ENCODE measurements around the gene DDI1. TPM values are rescaled to one million over a fixed set of nuclear protein-coding genes. Genes with fewer than 3 reads are reported as not detected.
A peak's percentile ranks its signal among the peaks of the same experiment; 100 is the strongest.

Gene DDI1
- total and polyA plus RNA-seq, 12 donors = 0.08 TPM; not detected in 11

- Histone ChIP-seq H3K4me3 (no peak overlapping the region), H3K27ac (no peak overlapping the region), H3K4me1 (replicated peaks in 1 of 2) (peaks cover 6 to 10% of the 10 kb centered on the region in 2 donors), H3K36me3 (replicated peaks in 1 of 2) (no peaks in the 10 kb centered on the region), H3K27me3 (no peaks in the 10 kb centered on the region), H3K9me3 (replicated peaks in 1 of 3) (no peaks in the 10 kb centered on the region)
- WGBS, 4 donors = 73 to 87% (median 81%) methylated on average over 2 of the region's 2 CpGs
- no peak for TF ChIP-seq CTCF (IDR thresholded peaks at IDR 0.05)
- intact Hi-C loops (cut with DNase I) = no loop called here
- DNase-seq = no peak
These were observed 40.0 kb downstream of the DDI1 start for GRCh38 chr11:104076455-104076854.

GRCh38 chr11:104078245-104078644 is 41.8 kb downstream of the DDI1 start:
- no peak for TF ChIP-seq POLR2A (IDR thresholded peaks at IDR 0.05)
- TF ChIP-seq CTCF (IDR thresholded peaks at IDR 0.05) = no peak
- 64 to 73% (median 70%) methylated on average over 4 of the region's 4 CpGs for WGBS, 4 donors
- intact Hi-C loops (cut with DNase I) = no loop called here
- Histone ChIP-seq H3K4me3 (no peak overlapping the region), H3K36me3 (replicated peaks in 1 of 2) (no peaks in the 10 kb centered on the region), H3K27me3 (no peaks in the 10 kb centered on the region), H3K4me1 (replicated peaks in 1 of 2) (peaks cover 6 to 10% of the 10 kb centered on the region in 2 donors), H3K27ac (no peak overlapping the region), H3K9me3 (replicated peaks in 1 of 3) (no peaks in the 10 kb centered on the region)
- no peak for DNase-seq

GRCh38 chr11:104078995-104079394 is 42.6 kb downstream of the DDI1 start:
- Histone ChIP-seq H3K36me3 (replicated peaks in 1 of 2) (no peaks in the 10 kb centered on the region), H3K27me3 (no peaks in the 10 kb centered on the region), H3K27ac (no peak overlapping the region), H3K9me3 (replicated peaks in 1 of 3) (no peaks in the 10 kb centered on the region), H3K4me3 (no peak overlapping the region), H3K4me1 (replicated peaks in 1 of 2) (peaks cover 6% of the 10 kb centered on the region in 2 donors)
- TF ChIP-seq CTCF (IDR thresholded peaks at IDR 0.05) (no peak), POLR2A (IDR thresholded peaks at IDR 0.05) (no peak)
- intact Hi-C loops (cut with DNase I) = no loop called here
- no peak for DNase-seq

- WGBS, 4 donors = 61 to 82% (median 74%) methylated on average over 5 of the region's 5 CpGs
- DNase-seq = no peak
- Histone ChIP-seq H3K9me3 (replicated peaks in 1 of 3) (no peaks in the 10 kb centered on the region), H3K4me1 (replicated peaks in 1 of 2) (peaks cover 0 to 17% of the 10 kb centered on the region in 2 donors), H3K36me3 (replicated peaks in 1 of 2) (no peaks in the 10 kb centered on the region), H3K27ac (peak overlapping the region in 1 of 5 donors; percentile 16), H3K27me3 (no peaks in the 10 kb centered on the region), H3K4me3 (no peak overlapping the region)
- no peak for TF ChIP-seq CTCF (IDR thresholded peaks at IDR 0.05)
- no peak for TF ChIP-seq POLR2A (IDR thresholded peaks at IDR 0.05)
- intact Hi-C loops (cut with DNase I) = no loop called here
These were observed 50.2 kb downstream of the DDI1 start for GRCh38 chr11:104086621-104087020.

Other genes with a start within 250 kb of the DDI1 start
- gene PDGFD, start 127.5 kb downstream of the DDI1 start, total RNA-seq = 100 to 1,000 TPM in 7 of 9 donors, 10 to 100 TPM in 2; 66.7 to 297 (median 203) TPM
- gene PDGFD, start 127.5 kb downstream of the DDI1 start, polyA plus RNA-seq = 10 to 100 TPM; 42.7 to 74.0 (median 52.5) TPM

Measured in adrenal gland (tissue), 12 donors.